ENCODE measurements around the gene MACROD2.

DNA sequence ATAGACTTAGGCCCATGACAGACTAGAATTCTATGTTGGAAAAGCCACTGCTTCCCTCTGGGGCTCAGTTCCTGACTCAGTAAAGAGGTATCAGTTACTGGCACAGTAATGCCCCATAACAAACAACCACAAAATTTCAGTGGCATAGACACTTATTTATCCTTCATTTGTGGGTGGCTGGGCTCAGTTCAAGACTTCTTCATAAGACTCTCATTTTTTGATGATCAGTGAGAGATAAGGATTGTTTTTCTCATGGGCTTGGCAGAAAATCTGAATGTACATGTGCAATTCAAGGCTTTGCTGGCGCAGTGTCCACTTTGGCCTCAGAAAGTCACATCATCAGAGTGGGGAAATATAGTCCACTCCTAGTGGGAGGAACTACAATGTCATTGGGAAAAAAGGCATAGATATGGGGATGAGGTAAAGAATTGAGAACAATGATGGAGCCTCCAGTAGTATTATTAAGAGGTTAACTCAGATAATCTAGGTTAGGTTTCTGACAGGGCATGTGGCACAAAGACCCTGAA is 726.7 kb downstream of the MACROD2 start:
- no peak for TF ChIP-seq POLR2A (IDR thresholded peaks at IDR 0.05)
- TF ChIP-seq, protein P1, sequence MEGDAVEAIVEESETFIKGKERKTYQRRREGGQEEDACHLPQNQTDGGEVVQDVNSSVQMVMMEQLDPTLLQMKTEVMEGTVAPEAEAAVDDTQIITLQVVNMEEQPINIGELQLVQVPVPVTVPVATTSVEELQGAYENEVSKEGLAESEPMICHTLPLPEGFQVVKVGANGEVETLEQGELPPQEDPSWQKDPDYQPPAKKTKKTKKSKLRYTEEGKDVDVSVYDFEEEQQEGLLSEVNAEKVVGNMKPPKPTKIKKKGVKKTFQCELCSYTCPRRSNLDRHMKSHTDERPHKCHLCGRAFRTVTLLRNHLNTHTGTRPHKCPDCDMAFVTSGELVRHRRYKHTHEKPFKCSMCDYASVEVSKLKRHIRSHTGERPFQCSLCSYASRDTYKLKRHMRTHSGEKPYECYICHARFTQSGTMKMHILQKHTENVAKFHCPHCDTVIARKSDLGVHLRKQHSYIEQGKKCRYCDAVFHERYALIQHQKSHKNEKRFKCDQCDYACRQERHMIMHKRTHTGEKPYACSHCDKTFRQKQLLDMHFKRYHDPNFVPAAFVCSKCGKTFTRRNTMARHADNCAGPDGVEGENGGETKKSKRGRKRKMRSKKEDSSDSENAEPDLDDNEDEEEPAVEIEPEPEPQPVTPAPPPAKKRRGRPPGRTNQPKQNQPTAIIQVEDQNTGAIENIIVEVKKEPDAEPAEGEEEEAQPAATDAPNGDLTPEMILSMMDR (IDR thresholded peaks at IDR 0.05), result no peak

Data from suprapubic skin (tissue), 3 donors.